Activated CD4-positive, CD25-positive, alpha-beta regulatory T cell treated with anti-CD3 and anti-CD28 coated beads, Interleukin-2, amount 50 U/mL, for 16 hours (primary cell): ENCODE data around the gene RPSA.
"Not testable (repeated sequence)": the region's sequence is repeated elsewhere in the genome, so short reads cannot be mapped to it uniquely, and the experiment has no call there.

ENCODE experiments used
- DNase-seq: peaks from one replicate; pipeline ENCODE4 v3.0.0-alpha.2; 2020; ENCODE audit warnings: low read depth, low spot score

The RPSA gene

GRCh38 chr3:39388741-39389248 is 17.7 kb upstream of the RPSA start:
- no peak for DNase-seq

DNA sequence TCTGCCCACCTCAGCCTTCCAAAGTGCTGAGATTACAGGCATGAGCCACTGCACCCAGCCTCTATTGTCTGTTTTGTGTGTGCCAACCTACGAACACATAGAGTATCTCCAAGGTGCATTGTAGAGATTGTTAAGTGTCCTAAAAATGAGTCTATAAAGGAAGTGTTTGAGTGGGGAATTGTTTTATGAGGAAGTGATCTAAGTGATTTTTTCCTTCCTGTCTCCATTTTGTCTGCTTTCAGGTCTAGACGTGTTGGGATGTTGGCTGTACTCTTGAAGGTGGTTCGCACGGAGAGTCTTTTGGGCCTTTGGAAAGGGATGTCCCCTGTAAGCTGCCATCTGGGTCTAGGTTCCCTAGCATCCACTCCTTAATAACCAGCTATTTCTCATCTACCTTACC is 16.3 kb upstream of the RPSA start:
- DNase-seq: no peak

DNA sequence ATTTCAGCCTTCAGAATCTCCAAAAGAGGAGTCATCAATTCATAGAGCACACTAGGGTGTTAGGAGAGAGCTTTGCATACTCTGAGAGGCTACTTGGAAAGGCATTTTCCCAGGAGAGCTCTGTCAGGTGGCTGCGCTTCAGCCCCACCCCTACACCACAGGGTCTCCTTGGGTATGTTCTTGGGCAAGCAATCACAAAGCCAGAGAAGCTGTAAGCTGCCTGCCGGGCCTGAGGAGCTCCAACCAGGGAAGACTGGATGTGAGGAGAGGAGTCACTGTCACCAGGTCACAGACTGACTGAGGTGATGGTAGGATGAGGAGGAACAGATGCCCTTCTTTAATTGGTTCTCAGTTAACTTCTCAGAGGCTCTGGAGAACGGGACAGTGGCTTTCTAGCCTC is 9.8 kb upstream of the RPSA start:
- DNase-seq: no peak

DNA sequence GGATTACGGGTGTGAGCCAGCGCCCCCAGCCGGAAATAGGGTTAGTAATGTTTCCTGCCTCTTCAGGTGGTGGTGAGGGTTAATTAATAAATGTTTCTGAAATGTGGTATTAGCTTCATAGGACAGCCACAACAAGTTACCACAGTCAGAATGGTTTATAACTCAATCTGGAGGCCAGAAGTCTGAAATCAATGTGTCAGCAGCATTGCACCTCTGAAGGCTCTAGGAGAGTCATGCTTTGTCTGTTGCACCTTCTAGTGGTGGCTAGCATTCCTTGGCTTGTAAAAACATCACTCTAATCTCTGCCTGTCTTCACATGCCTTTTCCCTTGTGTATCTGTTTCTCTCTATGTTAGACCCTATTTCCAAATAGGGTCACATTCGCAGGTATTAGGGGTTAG is 7.8 kb upstream of the RPSA start:
- DNase-seq: no peak

- DNase-seq: no peak
Observed at GRCh38 chr3:39401983-39402382, 4.5 kb upstream of the RPSA start.

GRCh38 chr3:39404943-39405686 is 1.4 kb upstream of the RPSA start:
- no peak for DNase-seq

- no peak for DNase-seq
Observed at GRCh38 chr3:39405687-39406367, 693 bp upstream of the RPSA start.

DNA sequence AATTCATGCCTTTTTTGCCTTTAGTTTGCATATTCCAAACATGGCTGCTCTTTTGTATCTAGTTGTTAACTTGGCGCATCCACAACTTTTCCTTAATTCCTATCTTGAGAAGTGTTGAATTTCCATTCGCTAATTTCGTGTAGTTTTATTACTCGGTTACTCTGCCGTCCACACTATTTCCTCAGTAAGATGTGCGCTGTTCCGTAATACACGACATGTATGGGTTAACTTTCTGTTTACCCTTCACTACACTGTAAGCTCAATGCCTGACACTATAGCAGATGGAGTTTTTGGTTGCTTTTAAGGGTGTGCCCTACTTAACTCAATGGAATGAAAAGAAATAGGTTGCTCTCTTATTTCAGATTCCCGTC is 724 bp downstream of the RPSA start:
- no peak for DNase-seq

- DNase-seq: no peak
Observed at GRCh38 chr3:39407773-39408492, 1.4 kb downstream of the RPSA start.

- DNase-seq: no peak
Observed at GRCh38 chr3:39408493-39409372, 2.2 kb downstream of the RPSA start.

DNA sequence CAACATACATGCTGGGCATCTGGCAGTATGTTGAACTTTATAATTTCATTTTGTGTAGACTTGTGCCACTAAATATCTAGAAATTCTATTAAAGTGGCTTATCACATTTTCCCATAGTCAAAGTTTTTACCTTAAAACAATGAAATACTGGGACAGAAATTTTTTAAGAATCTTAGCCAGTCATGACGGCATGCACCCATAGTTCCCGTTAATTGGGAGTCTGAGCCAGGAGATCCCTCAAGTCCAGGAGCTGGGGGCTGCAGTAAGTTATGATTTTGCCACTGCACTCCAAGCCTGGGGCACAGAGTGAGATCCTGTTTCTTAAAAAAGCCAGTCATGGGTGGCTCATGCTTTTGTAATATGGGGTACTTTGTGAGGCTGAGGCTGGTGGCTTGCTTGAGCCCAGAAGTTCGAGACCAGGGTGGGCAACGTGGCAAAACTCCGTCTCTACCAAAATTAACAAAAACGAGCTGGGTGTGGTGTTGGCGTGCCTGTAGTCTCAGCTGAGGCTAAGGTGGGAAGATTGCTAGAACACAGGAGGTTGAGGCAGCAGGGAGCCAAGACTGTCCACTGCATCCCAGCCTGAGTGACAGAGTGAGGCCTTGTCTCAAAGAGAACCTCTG is 3.1 kb downstream of the RPSA start:
- DNase-seq: no peak

- DNase-seq: no peak
Observed at GRCh38 chr3:39410893-39411292, 4.4 kb downstream of the RPSA start.

DNA sequence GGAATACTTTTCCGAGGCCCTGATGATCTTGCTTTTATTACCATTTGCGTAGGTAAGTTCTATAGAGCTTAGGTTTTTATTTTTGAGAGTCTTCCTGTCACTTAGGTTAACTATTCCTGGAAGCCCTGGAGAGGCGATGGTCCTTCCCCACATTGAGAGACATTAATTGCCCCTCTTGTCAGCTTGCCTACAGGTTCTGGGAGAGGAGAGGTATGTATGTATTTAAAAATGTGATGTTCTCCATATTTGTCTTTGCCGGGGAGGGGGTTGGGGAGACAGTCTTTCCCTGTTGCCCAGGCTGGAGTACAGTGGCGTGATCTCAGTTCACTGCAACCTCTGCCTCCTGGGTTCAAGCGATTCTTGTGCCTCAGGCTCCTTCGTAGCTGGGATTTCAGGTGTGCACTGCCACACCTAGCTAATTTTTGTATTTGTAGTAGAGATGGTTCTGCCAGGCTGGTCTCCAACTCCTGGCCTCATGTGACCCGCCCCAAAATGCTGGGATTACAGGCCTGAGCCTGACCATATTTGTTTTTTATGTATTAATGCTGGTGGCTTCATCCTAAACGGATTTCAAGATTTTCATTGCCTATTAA is 6.2 kb downstream of the RPSA start:
- no peak for DNase-seq

DNA sequence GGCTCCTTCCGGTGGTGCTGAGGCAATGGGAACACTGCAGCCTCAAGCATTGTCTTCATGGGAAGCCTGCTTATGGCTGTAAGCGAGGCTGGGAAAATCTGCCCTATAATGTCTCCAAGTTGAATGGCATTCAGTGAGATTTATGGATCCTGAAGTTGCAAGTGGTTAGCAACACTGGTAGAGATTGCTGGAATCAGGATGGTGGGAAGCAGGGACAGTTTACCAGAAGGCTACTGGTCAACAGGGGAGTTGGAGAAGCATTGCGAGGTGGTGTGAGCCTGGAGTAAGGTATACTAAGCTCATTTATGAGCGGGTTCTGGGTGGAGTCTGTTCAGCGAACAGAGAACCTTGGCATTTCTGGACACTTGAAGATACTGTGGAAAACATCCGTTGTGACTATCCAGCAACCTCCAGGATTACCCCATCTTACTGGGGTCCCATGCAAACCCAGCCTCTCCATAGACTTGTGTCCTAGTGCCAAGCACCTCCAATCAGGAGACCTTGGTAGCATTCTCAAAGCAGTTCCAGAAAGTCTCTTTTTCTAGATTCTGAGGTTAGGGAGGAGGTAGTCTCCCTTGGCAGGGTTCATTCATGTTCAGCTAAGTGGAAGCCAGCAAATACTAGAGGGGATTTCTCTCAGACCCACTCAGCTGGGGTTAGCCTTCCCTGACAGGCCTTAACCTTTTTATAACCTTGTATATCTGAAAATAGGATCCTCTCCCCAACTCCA is 7.3 kb downstream of the RPSA start:
- no peak for DNase-seq

DNA sequence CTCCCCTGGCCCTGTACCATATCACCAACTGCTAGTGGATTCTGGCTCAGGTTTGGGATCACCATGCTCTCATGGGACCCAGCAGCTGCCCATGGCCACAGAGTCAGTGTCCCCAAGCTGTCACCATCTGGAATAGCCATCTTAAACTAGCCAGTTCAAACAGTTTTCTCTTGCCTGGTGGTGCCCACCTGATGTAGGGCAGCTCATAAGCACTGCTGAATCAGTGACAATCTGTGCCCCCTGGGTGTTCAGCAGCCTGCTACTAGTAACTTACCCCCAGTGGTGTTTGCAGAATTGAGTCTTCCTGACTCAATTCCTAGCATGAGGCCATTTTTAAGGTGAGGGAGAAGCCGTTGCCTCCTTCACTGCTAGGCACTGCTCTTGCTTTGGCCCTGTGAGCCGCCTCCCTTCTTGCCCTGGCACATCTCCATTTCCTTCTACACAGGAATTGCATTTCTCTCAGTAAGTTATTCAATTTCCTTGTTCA is 7.9 kb downstream of the RPSA start:
- no peak for DNase-seq

DNA sequence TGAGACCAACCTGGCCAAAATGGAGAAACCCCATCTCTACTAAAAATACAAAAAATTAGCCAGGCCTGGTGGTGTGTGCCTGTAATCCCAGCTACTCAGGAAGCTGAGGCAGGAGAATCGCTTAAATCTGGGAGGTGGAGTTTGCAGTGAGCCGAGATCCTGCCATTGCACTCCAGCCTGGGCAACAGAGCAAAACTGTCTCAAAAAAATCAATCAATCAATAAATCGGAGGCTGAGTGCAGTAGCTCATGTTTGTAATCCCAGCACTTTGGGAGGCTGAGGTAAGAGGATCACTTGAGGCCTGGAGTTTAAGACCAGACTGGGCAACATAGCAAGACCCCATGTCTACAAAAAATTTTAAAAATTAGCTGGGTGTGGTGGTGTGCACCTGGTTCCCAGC is 8.8 kb downstream of the RPSA start:
- not testable (repeated sequence) for DNase-seq

DNA sequence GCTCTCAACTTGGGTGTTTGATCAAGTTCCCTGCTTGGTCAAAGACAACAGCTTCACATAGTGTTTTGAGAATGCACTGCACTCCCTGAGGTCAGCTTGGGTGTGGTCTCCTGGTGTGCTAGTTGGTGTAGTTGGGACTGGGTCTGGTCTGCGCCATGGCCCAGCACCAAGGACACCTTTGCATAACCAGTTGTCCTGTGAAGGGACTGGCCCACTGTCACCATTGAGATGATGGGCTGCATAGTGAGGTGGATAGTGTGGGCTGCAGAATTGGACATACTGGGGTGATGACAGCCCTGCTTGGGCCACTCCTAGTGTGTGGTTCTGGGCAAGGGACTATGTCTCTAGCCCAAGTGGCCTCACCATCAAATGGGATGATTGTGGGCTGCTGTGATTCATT is 9.5 kb downstream of the RPSA start:
- no peak for DNase-seq

DNA sequence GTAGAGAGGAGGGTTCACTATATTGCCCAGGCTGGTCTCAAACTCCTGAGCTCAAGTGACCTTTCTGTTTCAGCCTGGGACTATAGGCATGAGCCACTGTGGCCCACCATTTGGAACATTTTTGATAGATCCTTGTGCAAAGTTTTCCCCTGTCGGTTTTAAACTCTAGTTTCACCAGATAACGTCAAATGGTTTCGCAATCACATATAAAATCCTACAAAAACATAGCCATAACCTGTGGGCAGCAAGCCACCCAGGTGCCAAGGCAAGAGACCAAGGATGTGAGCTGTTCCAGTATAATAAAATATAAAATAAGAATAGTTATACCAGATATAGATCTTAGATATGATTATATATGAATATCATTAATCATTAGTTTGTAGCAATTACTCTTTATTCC is 10.5 kb downstream of the RPSA start:
- not testable (repeated sequence) for DNase-seq

DNA sequence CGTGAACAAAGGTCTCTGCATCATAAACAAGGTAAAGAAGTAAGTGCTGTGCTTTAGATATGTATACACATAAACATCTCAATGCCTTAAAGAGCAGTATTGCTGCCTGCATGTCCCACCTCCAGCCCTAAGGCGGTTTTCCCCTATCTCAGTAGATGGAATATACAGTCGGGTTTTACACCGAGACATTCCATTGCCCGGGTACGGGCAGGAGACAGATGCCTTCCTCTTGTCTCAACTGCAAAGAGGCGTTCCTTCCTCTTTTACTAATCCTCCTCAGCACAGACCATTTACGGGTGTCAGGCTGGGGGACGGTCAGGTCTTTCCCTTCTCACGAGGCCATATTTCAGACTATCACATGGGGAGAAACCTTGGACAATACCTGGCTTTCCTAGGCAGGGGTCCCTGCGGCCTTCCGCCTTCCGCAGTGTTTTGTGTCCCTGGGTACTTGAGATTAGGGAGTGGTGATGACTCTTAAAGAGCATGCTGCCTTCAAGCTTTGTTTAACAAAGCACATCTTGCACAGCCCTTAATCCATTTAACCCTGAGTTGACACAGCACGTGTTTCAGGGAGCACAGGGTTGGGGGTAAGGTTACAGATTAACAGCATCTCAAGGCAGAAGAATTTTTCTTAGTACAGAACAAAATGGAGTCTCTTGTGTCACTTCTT is 12.2 kb downstream of the RPSA start:
- not testable (repeated sequence) for DNase-seq
